HG03175 (cell line): ENCODE data around the gene IRF1.
A peak's percentile ranks its signal among the peaks of the same experiment; 100 is the strongest.

ENCODE experiments used
- ATAC-seq: cut with Tn5 transposase; IDR thresholded peaks from one replicate; pipeline ENCODE4 v1.9.1; 2021; ENCODE audit warnings: mild to moderate bottlenecking, moderate library complexity; ENCODE audit not compliant: unreplicated experiment

IRF1 gene

GRCh38 chr5:132501629-132501956 lies 11.0 kb upstream of the IRF1 start:
- no peak for ATAC-seq

- peak; percentile 40 for ATAC-seq
Observed at GRCh38 chr5:132500931-132501628, 10.5 kb upstream of the IRF1 start.

GRCh38 chr5:132500244-132500930 lies 9.8 kb upstream of the IRF1 start:
- no peak for ATAC-seq

GRCh38 chr5:132499440-132500243 lies 9.1 kb upstream of the IRF1 start:
- ATAC-seq = no peak

- ATAC-seq = no peak
Observed at GRCh38 chr5:132498686-132499271, 8.2 kb upstream of the IRF1 start.

- ATAC-seq = no peak
Observed at GRCh38 chr5:132498152-132498551, 7.6 kb upstream of the IRF1 start.

GRCh38 chr5:132497488-132497997 lies 7.0 kb upstream of the IRF1 start:
- no peak for ATAC-seq

GRCh38 chr5:132496631-132497487 lies 6.3 kb upstream of the IRF1 start:
- ATAC-seq = peak; percentile 46

GRCh38 chr5:132496191-132496630 lies 5.6 kb upstream of the IRF1 start:
- ATAC-seq = peak; percentile 49

GRCh38 chr5:132495667-132496190 lies 5.2 kb upstream of the IRF1 start:
- peak; percentile 36 for ATAC-seq

GRCh38 chr5:132493821-132494220 lies 3.2 kb upstream of the IRF1 start:
- ATAC-seq = no peak

GRCh38 chr5:132493241-132493640 lies 2.7 kb upstream of the IRF1 start:
- no peak for ATAC-seq

GRCh38 chr5:132492386-132493125 lies 2.0 kb upstream of the IRF1 start:
- ATAC-seq = no peak

GRCh38 chr5:132491368-132492364 lies 1.1 kb upstream of the IRF1 start:
- no peak for ATAC-seq

GRCh38 chr5:132489871-132490483 lies 596 bp downstream of the IRF1 start:
- ATAC-seq = peak; percentile 24

GRCh38 chr5:132489051-132489770 lies 1.4 kb downstream of the IRF1 start:
- no peak for ATAC-seq

GRCh38 chr5:132488590-132488989 lies 2.0 kb downstream of the IRF1 start:
- ATAC-seq = no peak
